Esophagus muscularis mucosa (tissue), 4 donors: Measurements from ENCODE around the gene HOXA9.

Experiments used
- EP300 ChIP-seq: sonication (generic); formaldehyde crosslinking; IDR thresholded peaks from one replicate; pipeline ENCODE4 v1.6.1; 2017; ENCODE audit warnings: antibody characterized with exemption
- POLR2A ChIP-seq: fragments of 450-650 bp; IDR thresholded peaks from one replicate; pipeline ENCODE4 v1.6.1; 2017; ENCODE audit warnings: antibody characterized with exemption, moderate library complexity, mild to moderate bottlenecking, low read depth
- POLR2AphosphoS5 ChIP-seq, 2 donors: sonication (generic); formaldehyde crosslinking; IDR thresholded peaks; one replicate each; pipeline ENCODE4 v1.6.1; 2017; ENCODE audit warnings: antibody characterized with exemption in 2 of 2
- TF ChIP-seq, protein P1 (sequence below), 3 experiments: fragments of 200-600 bp in 2 of 3; fragments of 450-650 bp in 1 of 3; sonication (generic) in 2 of 3; IDR thresholded peaks; one replicate each; pipeline ENCODE4 v1.5.1; 2017 to 2019; ENCODE audit warnings: antibody characterized with exemption in 3 of 3, mild to moderate bottlenecking in 2 of 3, moderate library complexity in 1 of 3

- no peak for TF ChIP-seq EP300
- TF ChIP-seq, protein P1, sequence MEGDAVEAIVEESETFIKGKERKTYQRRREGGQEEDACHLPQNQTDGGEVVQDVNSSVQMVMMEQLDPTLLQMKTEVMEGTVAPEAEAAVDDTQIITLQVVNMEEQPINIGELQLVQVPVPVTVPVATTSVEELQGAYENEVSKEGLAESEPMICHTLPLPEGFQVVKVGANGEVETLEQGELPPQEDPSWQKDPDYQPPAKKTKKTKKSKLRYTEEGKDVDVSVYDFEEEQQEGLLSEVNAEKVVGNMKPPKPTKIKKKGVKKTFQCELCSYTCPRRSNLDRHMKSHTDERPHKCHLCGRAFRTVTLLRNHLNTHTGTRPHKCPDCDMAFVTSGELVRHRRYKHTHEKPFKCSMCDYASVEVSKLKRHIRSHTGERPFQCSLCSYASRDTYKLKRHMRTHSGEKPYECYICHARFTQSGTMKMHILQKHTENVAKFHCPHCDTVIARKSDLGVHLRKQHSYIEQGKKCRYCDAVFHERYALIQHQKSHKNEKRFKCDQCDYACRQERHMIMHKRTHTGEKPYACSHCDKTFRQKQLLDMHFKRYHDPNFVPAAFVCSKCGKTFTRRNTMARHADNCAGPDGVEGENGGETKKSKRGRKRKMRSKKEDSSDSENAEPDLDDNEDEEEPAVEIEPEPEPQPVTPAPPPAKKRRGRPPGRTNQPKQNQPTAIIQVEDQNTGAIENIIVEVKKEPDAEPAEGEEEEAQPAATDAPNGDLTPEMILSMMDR (IDR thresholded peaks at IDR 0.05), result no peak
- TF ChIP-seq POLR2A, result no peak
- TF ChIP-seq POLR2AphosphoS5 (IDR thresholded peaks at IDR 0.05), result no peak
These were observed 12.5 kb upstream of the HOXA9 start for GRCh38 chr7:27177795-27178320.
